Stimulated activated naive CD8-positive, alpha-beta T cell treated with anti-CD3 and anti-CD28 coated beads, Interleukin-15, Interleukin-2, amounts not matched to agents 100 ng/mL and 50 ng/mL, for 24 hours (primary cell): ENCODE measurements around the gene PLA2G2C.
"Not testable (repeated sequence)": the region's sequence is repeated elsewhere in the genome, so short reads cannot be mapped to it uniquely, and the experiment has no call there.

Experiments used
- H3K27ac Mint-ChIP-seq: one replicate; pipeline ENCODE4 v1.8.0; 2021; ENCODE audit warnings: mild to moderate bottlenecking, mixed read lengths
- H3K27me3 Mint-ChIP-seq: one replicate; pipeline ENCODE4 v1.8.0; 2021; ENCODE audit warnings: mixed read lengths
- H3K36me3 Mint-ChIP-seq: one replicate; pipeline ENCODE4 v1.8.0; 2021; ENCODE audit warnings: low read depth, mixed read lengths
- H3K4me1 Mint-ChIP-seq: one replicate; pipeline ENCODE4 v1.8.0; 2021; ENCODE audit warnings: low read depth, mixed read lengths
- H3K4me3 Mint-ChIP-seq: one replicate; pipeline ENCODE4 v1.8.0; 2021; ENCODE audit warnings: mild to moderate bottlenecking, mixed read lengths
- H3K9me3 Mint-ChIP-seq: one replicate; pipeline ENCODE4 v1.8.0; 2021; ENCODE audit warnings: mixed read lengths

The PLA2G2C gene

GRCh38 chr1:20185834-20186782, at the start of gene PLA2G2C, which contains the start of gene UBXN10:
PLA2G2C (minus strand) TSS chr1:20186518; CDS start chr1:20177363, 9,155 bp downstream.
UBXN10 (plus strand) TSS chr1:20186096; CDS start chr1:20190562, 4,466 bp downstream.
- peaks cover 37% of the 10 kb centered on the region for H3K27me3 Mint-ChIP-seq
- H3K4me1 Mint-ChIP-seq = peaks cover 52% of the 10 kb centered on the region
- H3K4me3 Mint-ChIP-seq = peak within 1 kb of the TSS; percentile 84
- H3K36me3 Mint-ChIP-seq = peaks cover 3% of the 10 kb centered on the region
- H3K9me3 Mint-ChIP-seq = no peaks in the 10 kb centered on the region
- H3K27ac Mint-ChIP-seq = peak within 1 kb of the TSS; percentile 91

- H3K9me3 Mint-ChIP-seq = no peaks in the 10 kb centered on the region
- H3K4me3 Mint-ChIP-seq = no peak overlapping the region
- H3K36me3 Mint-ChIP-seq = no peaks in the 10 kb centered on the region
- H3K4me1 Mint-ChIP-seq = no peaks in the 10 kb centered on the region
- peaks cover 47% of the 10 kb centered on the region for H3K27me3 Mint-ChIP-seq
- no peak overlapping the region for H3K27ac Mint-ChIP-seq
Observed at GRCh38 chr1:20234788-20235535, 48.6 kb upstream of the PLA2G2C start.

- Mint-ChIP-seq H3K9me3 (no peaks in the 10 kb centered on the region), H3K27me3 (peaks cover 44% of the 10 kb centered on the region), H3K27ac (no peak overlapping the region), H3K36me3 (no peaks in the 10 kb centered on the region), H3K4me3 (no peak overlapping the region), H3K4me1 (no peaks in the 10 kb centered on the region)
Observed at GRCh38 chr1:20233866-20234265, 47.5 kb upstream of the PLA2G2C start.

GRCh38 chr1:20233394-20233793, 47.1 kb upstream of the PLA2G2C start:
- no peaks in the 10 kb centered on the region for H3K4me1 Mint-ChIP-seq
- no peak overlapping the region for H3K4me3 Mint-ChIP-seq
- H3K36me3 Mint-ChIP-seq = no peaks in the 10 kb centered on the region
- H3K9me3 Mint-ChIP-seq = no peaks in the 10 kb centered on the region
- peaks cover 44% of the 10 kb centered on the region for H3K27me3 Mint-ChIP-seq
- no peak overlapping the region for H3K27ac Mint-ChIP-seq

- H3K9me3 Mint-ChIP-seq, H3K27ac Mint-ChIP-seq, H3K4me3 Mint-ChIP-seq, H3K36me3 Mint-ChIP-seq, H3K4me1 Mint-ChIP-seq: not testable (repeated sequence)
- peaks cover 43% of the 10 kb centered on the region for H3K27me3 Mint-ChIP-seq
Observed at GRCh38 chr1:20232564-20232963, 46.2 kb upstream of the PLA2G2C start.

- H3K9me3 Mint-ChIP-seq = no peaks in the 10 kb centered on the region
- no peak overlapping the region for H3K4me3 Mint-ChIP-seq
- no peak overlapping the region for H3K27ac Mint-ChIP-seq
- H3K27me3 Mint-ChIP-seq = peaks cover 51% of the 10 kb centered on the region
- no peaks in the 10 kb centered on the region for H3K4me1 Mint-ChIP-seq
- no peaks in the 10 kb centered on the region for H3K36me3 Mint-ChIP-seq
Observed at GRCh38 chr1:20229171-20229570, 42.9 kb upstream of the PLA2G2C start.

- H3K4me3 Mint-ChIP-seq = no peak overlapping the region
- H3K4me1 Mint-ChIP-seq = no peaks in the 10 kb centered on the region
- H3K27ac Mint-ChIP-seq = no peak overlapping the region
- no peaks in the 10 kb centered on the region for H3K9me3 Mint-ChIP-seq
- peaks cover 49% of the 10 kb centered on the region for H3K27me3 Mint-ChIP-seq
- no peaks in the 10 kb centered on the region for H3K36me3 Mint-ChIP-seq
Observed at GRCh38 chr1:20228314-20228825, 42.1 kb upstream of the PLA2G2C start.

- Mint-ChIP-seq H3K36me3 (no peaks in the 10 kb centered on the region), H3K27me3 (peaks cover 49% of the 10 kb centered on the region), H3K4me3 (no peak overlapping the region), H3K4me1 (no peaks in the 10 kb centered on the region), H3K9me3 (no peaks in the 10 kb centered on the region), H3K27ac (no peak overlapping the region)
Observed at GRCh38 chr1:20227704-20228103, 41.4 kb upstream of the PLA2G2C start.

- no peak overlapping the region for H3K4me3 Mint-ChIP-seq
- H3K36me3 Mint-ChIP-seq = no peaks in the 10 kb centered on the region
Observed at GRCh38 chr1:20224546-20224945, 38.2 kb upstream of the PLA2G2C start.

GRCh38 chr1:20223551-20224419, 37.5 kb upstream of the PLA2G2C start:
- Mint-ChIP-seq H3K27ac (no peak overlapping the region), H3K36me3 (no peaks in the 10 kb centered on the region), H3K4me3 (no peak overlapping the region), H3K9me3 (no peaks in the 10 kb centered on the region), H3K4me1 (no peaks in the 10 kb centered on the region), H3K27me3 (peaks cover 50% of the 10 kb centered on the region)

More at GRCh38 chr1:20224546-20224945, 38.2 kb upstream of the PLA2G2C start:
- H3K4me1 Mint-ChIP-seq = no peaks in the 10 kb centered on the region
- H3K27me3 Mint-ChIP-seq = peaks cover 50% of the 10 kb centered on the region
- H3K9me3 Mint-ChIP-seq = no peaks in the 10 kb centered on the region
- H3K27ac Mint-ChIP-seq = no peak overlapping the region

- H3K27ac Mint-ChIP-seq = no peak overlapping the region
- no peaks in the 10 kb centered on the region for H3K4me1 Mint-ChIP-seq
- no peak overlapping the region for H3K4me3 Mint-ChIP-seq
- peaks cover 50% of the 10 kb centered on the region for H3K27me3 Mint-ChIP-seq
- no peaks in the 10 kb centered on the region for H3K36me3 Mint-ChIP-seq
- H3K9me3 Mint-ChIP-seq = no peaks in the 10 kb centered on the region
Observed at GRCh38 chr1:20223106-20223505, 36.8 kb upstream of the PLA2G2C start.

- Mint-ChIP-seq H3K4me3 (no peak overlapping the region), H3K36me3 (no peaks in the 10 kb centered on the region), H3K9me3 (no peaks in the 10 kb centered on the region), H3K27ac (no peak overlapping the region), H3K27me3 (peaks cover 51% of the 10 kb centered on the region), H3K4me1 (no peaks in the 10 kb centered on the region)
Observed at GRCh38 chr1:20220036-20220435, 33.7 kb upstream of the PLA2G2C start.

- not testable (repeated sequence) for H3K27ac Mint-ChIP-seq, H3K36me3 Mint-ChIP-seq, H3K4me1 Mint-ChIP-seq, H3K9me3 Mint-ChIP-seq, H3K4me3 Mint-ChIP-seq
- peaks cover 53% of the 10 kb centered on the region for H3K27me3 Mint-ChIP-seq
Observed at GRCh38 chr1:20219053-20219452, 32.7 kb upstream of the PLA2G2C start.

- no peak overlapping the region for H3K4me3 Mint-ChIP-seq
- H3K27me3 Mint-ChIP-seq = peaks cover 51% of the 10 kb centered on the region
- H3K27ac Mint-ChIP-seq = no peak overlapping the region
- peaks cover 15% of the 10 kb centered on the region for H3K4me1 Mint-ChIP-seq
- H3K9me3 Mint-ChIP-seq = no peaks in the 10 kb centered on the region
- no peaks in the 10 kb centered on the region for H3K36me3 Mint-ChIP-seq
Observed at GRCh38 chr1:20216574-20216973, 30.3 kb upstream of the PLA2G2C start.
